GM23338 (cell line): ENCODE measurements around the gene NDST1.

Experiments
- CTCF ChIP-seq, 2 experiments: fragments of 200-600 bp in 1 of 2; sonication (generic) in 1 of 2; conservative IDR thresholded peaks; 2 replicates each; pipeline versions ENCODE4 v1.5.1 to v1.6.1; 2016 to 2017; ENCODE audit warnings: antibody characterized with exemption in 2 of 2, low read depth in 2 of 2, mild to moderate bottlenecking in 2 of 2, moderate library complexity in 1 of 2
- EZH2 ChIP-seq: fragments of 200-600 bp; sonication (generic); IDR thresholded peaks from one replicate; pipeline ENCODE4 v1.8.0; 2017; ENCODE audit warnings: antibody characterized with exemption, mild to moderate bottlenecking, low read depth; ENCODE audit not compliant: unreplicated experiment
- EZH2phosphoT487 ChIP-seq: fragments of 200-600 bp; sonication (generic); IDR thresholded peaks from one replicate; pipeline ENCODE4 v1.8.1; 2018; ENCODE audit warnings: antibody characterized with exemption; ENCODE audit not compliant: unreplicated experiment

- TF ChIP-seq CTCF (conservative IDR thresholded peaks at IDR 0.05; ENCODE audit: low read depth in 2 of 2): no peak
- no peak for TF ChIP-seq EZH2
- TF ChIP-seq EZH2phosphoT487: no peak
Observed at GRCh38 chr5:150603052-150603451, 95.1 kb downstream of the NDST1 start.
